ENCODE results near the gene CLCN2.

Gene CLCN2

GRCh38 chr3:184299488-184300377, 61.7 kb downstream of the CLCN2 start:
- DNase-seq (ENCODE audit: low read depth in 3 of 3, low spot score in 1 of 3), result no peak

GRCh38 chr3:184298759-184299487, 62.5 kb downstream of the CLCN2 start, which contains the start of gene PSMD2:
PSMD2 (plus strand) TSS chr3:184299241; CDS start chr3:184299267, 26 bp downstream.
- peak; percentile 96 to 97 (median 96) for DNase-seq (ENCODE audit: low read depth in 3 of 3, low spot score in 1 of 3)

GRCh38 chr3:184296616-184297015, 64.8 kb downstream of the CLCN2 start:
- DNase-seq (ENCODE audit: low read depth in 3 of 3, low spot score in 1 of 3), result no peak

Measured in stimulated activated CD4-positive, alpha-beta T cell treated with anti-CD3 and anti-CD28 coated beads, TNF-alpha, amount 100 ng/mL, for 1 hour (primary cell).